HG03571 (cell line): ENCODE data around the gene ABT1.
"Not testable (repeated sequence)": the region's sequence is repeated elsewhere in the genome, so short reads cannot be mapped to it uniquely, and the experiment has no call there.

Experiments
- ATAC-seq: cut with Tn5 transposase; IDR thresholded peaks from one replicate; pipeline ENCODE4 v1.9.1; 2021; ENCODE audit not compliant: unreplicated experiment

ABT1 gene

DNA sequence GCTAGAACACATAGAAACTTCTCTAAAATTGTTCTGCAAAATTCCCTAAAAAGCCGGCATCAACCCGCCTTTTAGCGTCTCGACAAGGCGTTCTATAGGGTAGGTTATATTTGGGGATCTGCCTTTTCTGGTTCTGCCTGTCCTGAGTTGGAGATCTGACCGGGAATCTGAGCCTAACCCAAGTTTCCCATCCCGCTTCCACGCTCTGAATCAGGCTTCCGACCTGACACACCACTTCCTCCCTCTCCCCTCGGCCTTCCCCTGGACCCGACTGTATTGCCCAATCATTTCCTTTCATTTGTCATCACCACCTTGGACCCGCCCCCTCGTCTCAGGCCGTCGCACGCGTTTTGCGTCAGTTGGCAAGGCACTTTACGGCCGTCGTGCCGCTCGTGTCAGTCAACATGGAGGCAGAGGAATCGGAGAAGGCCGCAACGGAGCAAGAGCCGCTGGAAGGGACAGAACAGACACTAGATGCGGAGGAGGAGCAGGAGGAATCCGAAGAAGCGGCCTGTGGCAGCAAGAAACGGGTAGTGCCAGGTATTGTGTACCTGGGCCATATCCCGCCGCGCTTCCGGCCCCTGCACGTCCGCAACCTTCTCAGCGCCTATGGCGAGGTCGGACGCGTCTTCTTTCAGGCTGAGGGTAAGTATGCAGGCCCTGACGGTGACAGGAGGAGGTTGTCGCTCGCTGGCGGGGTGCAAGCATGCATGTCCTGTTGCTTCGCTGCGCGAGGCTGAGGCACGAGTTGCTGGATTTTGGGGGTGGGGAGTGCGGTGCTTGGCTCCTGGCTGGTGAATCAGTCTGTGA is at the start of gene ABT1:
Gene ABT1, plus strand, starts transcription at position 375 of the 810 bp plus-strand sequence. Its CDS starts 30 bp downstream, at position 405.
- ATAC-seq: peak; percentile 76

GRCh38 chr6:26547363-26547762 is 49.4 kb upstream of the ABT1 start:
- not testable (repeated sequence) for ATAC-seq

DNA sequence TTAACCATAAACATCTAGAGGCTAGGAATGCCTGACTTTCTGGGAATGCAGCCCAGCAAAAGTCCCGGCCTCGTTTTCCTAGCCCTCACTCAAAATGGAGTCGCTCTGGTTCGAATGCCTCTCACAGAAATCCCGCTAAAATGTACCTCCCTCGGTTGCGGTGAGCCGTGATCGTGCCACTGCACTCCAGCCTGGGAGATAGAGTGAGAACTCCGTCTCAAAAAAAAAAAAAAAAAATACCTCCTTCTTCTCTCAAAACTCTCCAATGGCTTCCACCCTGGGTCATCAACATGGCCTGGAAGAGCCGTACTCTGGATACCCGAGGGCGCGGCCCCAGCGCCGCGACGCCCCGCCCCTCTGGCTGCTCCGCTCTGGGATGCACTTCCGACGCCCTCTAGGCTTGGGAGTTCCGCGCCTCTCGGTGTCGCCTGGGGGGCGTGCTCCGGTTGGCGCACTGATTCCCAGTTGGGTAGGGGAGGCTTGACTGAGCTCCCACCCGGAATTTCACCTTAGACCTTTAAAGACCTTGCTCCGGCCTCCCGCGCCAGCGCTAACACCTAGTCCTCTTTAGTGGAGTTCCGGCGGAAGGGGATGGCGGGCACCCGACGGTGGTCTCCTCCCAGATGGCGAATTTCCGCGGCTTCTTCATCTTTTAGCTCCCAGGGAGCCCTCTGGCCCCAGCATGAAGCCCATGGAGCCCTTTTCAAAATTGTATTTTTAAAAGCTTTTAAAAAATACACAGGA is 46.3 kb upstream of the ABT1 start:
- peak; percentile 32 for ATAC-seq

- no peak for ATAC-seq
Observed at GRCh38 chr6:26552205-26552604, 44.5 kb upstream of the ABT1 start.

DNA sequence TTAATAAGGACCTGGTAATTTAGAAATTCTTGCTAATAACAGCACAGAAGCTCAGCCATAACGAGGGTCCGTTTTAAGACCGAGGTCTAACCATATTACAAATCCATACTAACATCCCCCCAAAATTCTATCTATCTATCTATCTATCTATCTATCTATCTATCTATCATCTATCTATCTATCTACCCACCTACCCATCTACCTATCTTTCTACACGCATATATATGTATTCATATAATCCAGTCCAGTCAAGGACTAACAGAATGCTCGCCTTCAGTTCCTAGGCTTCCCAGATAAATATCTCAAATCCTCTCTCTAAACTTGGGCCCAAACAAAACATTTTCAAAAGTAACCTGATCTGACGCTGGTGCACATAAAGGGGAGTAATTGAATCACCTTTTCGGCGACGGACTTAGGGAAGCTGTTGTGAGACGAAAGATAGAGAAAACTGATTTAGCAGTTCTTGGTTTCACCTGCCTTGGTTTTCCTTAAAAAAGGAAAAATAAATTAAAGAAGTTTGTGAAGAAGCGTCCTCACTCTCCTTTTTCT is 44.0 kb upstream of the ABT1 start:
- no peak for ATAC-seq

DNA sequence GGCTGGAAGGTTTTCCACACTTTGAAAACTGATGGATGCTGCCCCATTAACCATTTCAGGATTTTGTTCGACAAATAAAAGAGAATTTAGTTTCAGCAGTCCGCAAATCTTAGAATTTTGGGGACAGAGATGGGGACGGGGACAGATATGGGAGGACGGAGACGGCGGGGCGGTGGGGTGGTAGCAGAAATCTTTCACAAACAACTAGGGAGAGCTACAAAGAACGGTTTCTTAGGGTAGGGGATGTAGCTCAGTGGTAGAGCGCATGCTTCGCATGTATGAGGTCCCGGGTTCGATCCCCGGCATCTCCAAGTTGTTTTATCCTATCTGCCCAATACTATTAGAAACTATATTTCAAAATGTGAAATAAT is 43.5 kb upstream of the ABT1 start:
- peak; percentile 38 for ATAC-seq

- ATAC-seq: peak; percentile 28
Observed at GRCh38 chr6:26553635-26554446, 42.9 kb upstream of the ABT1 start.

- no peak for ATAC-seq
Observed at GRCh38 chr6:26554447-26554696, 42.4 kb upstream of the ABT1 start.

- no peak for ATAC-seq
Observed at GRCh38 chr6:26554697-26555504, 41.9 kb upstream of the ABT1 start.

DNA sequence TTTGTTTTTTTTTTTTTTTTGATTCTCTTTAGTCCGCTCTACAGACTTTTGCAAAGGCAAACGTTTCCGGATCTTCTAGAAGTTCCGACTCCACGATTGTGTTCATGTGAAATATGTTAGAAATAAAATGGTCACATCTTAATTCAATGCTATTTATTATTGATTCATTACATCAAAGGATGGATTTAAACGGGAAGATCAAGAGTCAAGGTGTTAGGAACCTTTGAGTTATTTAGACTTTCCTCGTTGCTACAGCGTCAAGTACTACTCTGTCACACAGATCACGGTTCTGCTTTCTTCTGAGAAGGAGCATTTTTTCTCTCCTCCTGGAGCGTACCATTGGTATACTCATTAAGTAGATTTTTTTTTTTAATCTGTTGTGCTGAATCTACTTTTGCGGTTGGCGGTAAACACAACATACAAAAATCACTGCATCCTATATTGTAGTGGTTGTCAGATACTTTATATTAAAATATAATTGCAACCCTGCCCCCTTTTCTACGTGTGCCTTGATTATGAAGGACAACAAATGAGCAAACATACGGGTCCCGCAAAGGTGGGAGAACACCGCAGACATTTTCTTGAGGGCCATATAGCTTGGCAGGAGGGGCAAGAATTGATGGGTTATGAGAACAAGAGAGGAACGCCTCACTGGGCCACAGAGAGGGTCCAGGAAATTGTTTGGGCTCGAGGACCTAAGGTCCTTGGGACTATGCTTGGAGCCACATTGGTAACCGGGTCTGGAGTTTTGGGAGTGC is 41.1 kb upstream of the ABT1 start:
- ATAC-seq: no peak

DNA sequence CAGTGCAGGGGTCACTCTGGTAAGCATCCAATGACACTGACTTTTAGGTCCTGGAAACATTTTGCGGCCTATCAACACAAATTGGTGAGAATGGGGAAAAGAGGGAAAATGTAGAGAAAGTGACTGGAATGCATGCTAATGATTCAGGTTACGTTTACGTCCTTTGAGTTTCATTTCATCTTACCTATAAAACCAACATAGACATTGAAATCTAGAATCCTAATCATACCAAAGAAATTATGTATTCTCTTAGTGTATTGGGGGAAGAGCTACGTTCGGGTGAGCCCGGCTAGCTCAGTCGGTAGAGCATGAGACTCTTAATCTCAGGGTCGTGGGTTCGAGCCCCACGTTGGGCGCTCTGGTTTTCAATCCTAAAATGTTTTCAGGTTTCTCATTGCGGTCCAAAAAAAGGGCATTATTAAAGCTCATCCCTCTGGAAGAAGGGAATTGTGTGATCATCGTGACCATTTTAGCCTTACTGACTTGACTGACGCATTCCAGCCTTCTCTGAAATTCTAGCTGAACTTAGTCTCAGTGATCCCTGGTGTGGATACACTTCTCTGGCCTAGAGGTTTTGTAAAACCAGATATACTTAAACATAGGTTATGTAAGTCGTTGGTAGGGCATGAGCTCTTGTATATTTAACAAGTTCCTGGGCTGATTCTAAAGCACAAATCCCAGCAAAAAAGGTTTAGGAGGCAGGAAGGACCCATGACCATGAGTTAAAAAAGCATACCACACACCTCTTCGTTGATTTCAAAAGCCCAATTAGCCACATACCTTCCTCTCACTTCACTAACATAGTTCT is 40.3 kb upstream of the ABT1 start:
- no peak for ATAC-seq

- ATAC-seq: no peak
Observed at GRCh38 chr6:26561533-26562466, 35.0 kb upstream of the ABT1 start.

GRCh38 chr6:26563488-26563887 is 33.3 kb upstream of the ABT1 start:
- no peak for ATAC-seq

DNA sequence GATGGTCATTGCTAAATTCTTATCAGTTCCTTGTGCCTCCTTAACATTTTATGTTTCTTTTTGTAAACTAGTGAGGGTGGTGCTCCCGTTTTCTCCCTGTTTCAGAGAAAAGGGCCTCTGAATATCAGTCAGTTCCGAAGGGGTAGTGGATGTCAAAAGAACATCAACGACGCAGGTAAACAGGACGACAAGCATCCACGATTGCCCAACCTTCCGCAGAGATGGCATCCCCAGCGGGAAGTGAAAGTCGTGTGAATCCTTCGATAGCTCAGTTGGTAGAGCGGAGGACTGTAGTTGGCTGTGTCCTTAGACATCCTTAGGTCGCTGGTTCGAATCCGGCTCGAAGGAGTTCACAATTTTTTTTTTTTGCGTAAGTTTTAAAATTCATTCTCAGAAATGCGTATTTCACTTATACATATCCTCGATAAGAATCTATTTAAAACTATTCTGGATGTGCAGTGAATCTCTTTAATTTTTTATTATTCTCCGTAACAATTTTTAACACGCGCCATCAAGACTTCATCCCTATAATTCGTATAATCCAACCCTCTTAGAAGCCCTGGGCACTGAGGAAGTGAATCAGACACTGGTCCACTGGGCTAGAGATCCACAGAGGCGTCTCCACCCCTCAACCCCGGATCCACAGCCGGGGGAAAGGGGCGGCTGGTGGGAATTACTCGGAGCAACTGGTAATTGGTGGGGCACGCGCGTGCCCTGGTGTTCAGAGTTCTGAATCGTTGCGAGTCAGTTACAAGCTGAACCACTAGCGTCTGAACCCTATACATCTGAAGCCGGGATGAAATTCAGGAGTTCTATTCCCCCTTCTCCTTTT is 27.9 kb upstream of the ABT1 start:
- ATAC-seq: peak; percentile 70

GRCh38 chr6:26569433-26569764 is 27.4 kb upstream of the ABT1 start:
- ATAC-seq: no peak

- no peak for ATAC-seq
Observed at GRCh38 chr6:26570027-26570809, 26.5 kb upstream of the ABT1 start.
